Measurements from ENCODE around the gene COL7A1.

COL7A1 gene

GRCh38 chr3:48536785-48537184 lies 58.3 kb downstream of the COL7A1 start:
- Histone ChIP-seq H3K9me2 (replicated peaks; ENCODE audit: low read depth, low read length) (no peaks in the 10 kb centered on the region), H3K4me2 (ENCODE audit: low read depth, low read length, poor library complexity, severe bottlenecking) (no peak overlapping the region), H3F3A (ENCODE audit: low read depth) (no peaks in the 10 kb centered on the region; the same call in 1 of the 2 replicates), H3K9ac (ENCODE audit: low read depth, low read length, poor library complexity, severe bottlenecking) (no peak overlapping the region), H3K4me1 (ENCODE audit: insufficient read depth, low read length, poor library complexity, severe bottlenecking) (no peaks in the 10 kb centered on the region), H3K79me2 (ENCODE audit: insufficient read depth, low read length) (no peaks in the 10 kb centered on the region), H3K27me3 (ENCODE audit: insufficient read depth, low read length, poor library complexity, severe bottlenecking) (no peaks in the 10 kb centered on the region), H3K9me3 (ENCODE audit: insufficient read depth, low read depth, low read length) (no peaks in the 10 kb centered on the region), H4K20me1 (ENCODE audit: insufficient read depth, low read length, poor library complexity, severe bottlenecking) (peaks cover 5% of the 10 kb centered on the region), H2AFZ (ENCODE audit: low read length) (no peak overlapping the region), H3K4me3 (ENCODE audit: low read length, poor library complexity, severe bottlenecking) (no peak overlapping the region), H3K36me3 (ENCODE audit: insufficient read depth, low read length) (peaks cover 86% of the 10 kb centered on the region; the same call in 1 of the 2 replicates)
- TF ChIP-seq CTCF (conservative IDR thresholded peaks at IDR 0.05; ENCODE audit: low read length), result no peak
- no peak for TF ChIP-seq EZH2phosphoT487 (IDR thresholded peaks at IDR 0.05; ENCODE audit: borderline replicate concordance)

GRCh38 chr3:48536116-48536515 lies 59.0 kb downstream of the COL7A1 start:
- Histone ChIP-seq H3K9me3 (ENCODE audit: insufficient read depth, low read depth, low read length) (no peaks in the 10 kb centered on the region), H3K4me2 (ENCODE audit: low read depth, low read length, poor library complexity, severe bottlenecking) (no peak overlapping the region), H3K4me1 (ENCODE audit: insufficient read depth, low read length, poor library complexity, severe bottlenecking) (no peaks in the 10 kb centered on the region), H3K79me2 (ENCODE audit: insufficient read depth, low read length) (no peaks in the 10 kb centered on the region), H3K9ac (ENCODE audit: low read depth, low read length, poor library complexity, severe bottlenecking) (no peak overlapping the region), H3F3A (ENCODE audit: low read depth) (no peaks in the 10 kb centered on the region; the same call in 1 of the 2 replicates), H3K9me2 (replicated peaks; ENCODE audit: low read depth, low read length) (no peaks in the 10 kb centered on the region), H3K36me3 (ENCODE audit: insufficient read depth, low read length) (peaks cover 88% of the 10 kb centered on the region; the same call in 1 of the 2 replicates), H2AFZ (ENCODE audit: low read length) (no peak overlapping the region), H3K4me3 (ENCODE audit: low read length, poor library complexity, severe bottlenecking) (no peak overlapping the region), H3K27me3 (ENCODE audit: insufficient read depth, low read length, poor library complexity, severe bottlenecking) (no peaks in the 10 kb centered on the region), H4K20me1 (ENCODE audit: insufficient read depth, low read length, poor library complexity, severe bottlenecking) (peaks cover 5% of the 10 kb centered on the region)
- TF ChIP-seq CTCF (conservative IDR thresholded peaks at IDR 0.05; ENCODE audit: low read length), result no peak
- TF ChIP-seq EZH2phosphoT487 (IDR thresholded peaks at IDR 0.05; ENCODE audit: borderline replicate concordance), result no peak

GRCh38 chr3:48535578-48535977 lies 59.6 kb downstream of the COL7A1 start:
- Histone ChIP-seq H3K9ac (ENCODE audit: low read depth, low read length, poor library complexity, severe bottlenecking) (no peak overlapping the region), H3K36me3 (ENCODE audit: insufficient read depth, low read length) (peaks cover 91% of the 10 kb centered on the region; the same call in 1 of the 2 replicates), H2AFZ (ENCODE audit: low read length) (no peak overlapping the region), H3K4me2 (ENCODE audit: low read depth, low read length, poor library complexity, severe bottlenecking) (no peak overlapping the region), H3K4me3 (ENCODE audit: low read length, poor library complexity, severe bottlenecking) (no peak overlapping the region), H3K4me1 (ENCODE audit: insufficient read depth, low read length, poor library complexity, severe bottlenecking) (no peaks in the 10 kb centered on the region), H3K9me3 (ENCODE audit: insufficient read depth, low read depth, low read length) (no peaks in the 10 kb centered on the region), H3K27me3 (ENCODE audit: insufficient read depth, low read length, poor library complexity, severe bottlenecking) (no peaks in the 10 kb centered on the region), H4K20me1 (ENCODE audit: insufficient read depth, low read length, poor library complexity, severe bottlenecking) (peaks cover 5% of the 10 kb centered on the region), H3K9me2 (replicated peaks; ENCODE audit: low read depth, low read length) (no peaks in the 10 kb centered on the region), H3F3A (ENCODE audit: low read depth) (no peaks in the 10 kb centered on the region; the same call in 1 of the 2 replicates), H3K79me2 (ENCODE audit: insufficient read depth, low read length) (no peaks in the 10 kb centered on the region)
- TF ChIP-seq CTCF (conservative IDR thresholded peaks at IDR 0.05; ENCODE audit: low read length) (no peak), EZH2phosphoT487 (IDR thresholded peaks at IDR 0.05; ENCODE audit: borderline replicate concordance) (no peak)
